HUES48 (cell line): ENCODE data around the gene TIGAR.

ENCODE experiments used
- H3K27ac ChIP-seq: one replicate; pipeline ENCODE4 v1.7.0; 2013; ENCODE audit warnings: low read depth, low read length, inconsistent platforms
- H3K27me3 ChIP-seq: 2 replicates; pipeline ENCODE4 v1.6.1; 2013; ENCODE audit warnings: mild to moderate bottlenecking, low read length; ENCODE audit not compliant: control insufficient read depth, insufficient read depth
- H3K36me3 ChIP-seq: 2 replicates; pipeline ENCODE4 v1.6.1; 2013; ENCODE audit warnings: low read length; ENCODE audit not compliant: control insufficient read depth, insufficient read depth
- H3K4me1 ChIP-seq: 2 replicates; pipeline ENCODE4 v1.6.1; 2013; ENCODE audit warnings: mild to moderate bottlenecking, low read length; ENCODE audit not compliant: control insufficient read depth, insufficient read depth
- H3K4me3 ChIP-seq: 2 replicates; pipeline ENCODE4 v1.5.1; 2013; ENCODE audit warnings: mild to moderate bottlenecking, low read depth, low read length
- H3K9ac ChIP-seq: 2 replicates; pipeline ENCODE4 v1.6.1; 2013; ENCODE audit warnings: mild to moderate bottlenecking, low read depth, low read length, moderate library complexity
- H3K9me3 ChIP-seq: 2 replicates; pipeline ENCODE4 v1.6.1; 2013; ENCODE audit warnings: low read length; ENCODE audit not compliant: control insufficient read depth, insufficient read depth

Gene TIGAR

DNA sequence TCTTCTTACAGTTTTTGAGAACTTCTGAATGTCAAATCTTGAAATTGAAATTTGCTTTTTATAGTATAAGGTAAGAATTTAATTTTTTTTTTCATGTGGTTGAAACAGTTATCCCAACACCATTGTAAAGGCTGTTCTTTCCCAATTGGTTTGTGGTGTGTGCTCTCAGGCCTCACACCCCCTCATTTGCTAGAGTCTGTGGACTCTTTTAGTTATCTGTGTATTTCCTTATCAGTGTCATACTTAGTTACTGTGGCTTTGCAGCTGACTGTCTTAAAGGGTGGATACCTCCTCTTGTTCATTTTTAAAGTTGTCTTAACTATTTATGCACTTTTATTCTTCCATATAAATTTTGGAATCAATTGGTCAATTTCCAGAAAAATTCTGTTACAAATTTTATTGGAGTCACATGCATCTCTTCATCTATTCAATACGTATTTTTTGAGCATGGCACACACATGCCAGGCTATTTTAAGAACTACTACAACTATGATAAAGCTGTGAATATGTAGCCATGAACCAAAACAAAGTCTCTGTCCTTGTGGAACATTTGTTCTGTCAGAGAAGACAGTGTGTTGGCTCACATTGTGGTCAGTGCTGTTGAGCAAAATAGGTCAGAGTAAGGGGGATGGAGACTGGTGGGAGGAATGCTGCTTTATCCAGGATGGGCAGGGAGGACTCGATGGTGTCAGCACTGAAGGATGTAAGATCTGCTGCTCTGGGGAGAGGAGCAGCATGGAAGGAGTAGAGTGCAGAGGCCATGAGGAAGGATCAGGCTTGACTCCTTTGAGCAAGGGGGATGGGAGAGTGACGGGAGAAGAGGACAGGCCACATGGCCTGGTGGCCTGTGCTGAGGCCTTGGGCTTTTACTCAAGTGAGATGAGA is 34.4 kb downstream of the TIGAR start:
- Histone ChIP-seq H3K36me3 (peaks cover 35% of the 10 kb centered on the region), H3K27ac (no peak overlapping the region), H3K9ac (no peak overlapping the region), H3K4me3 (no peak overlapping the region), H3K27me3 (no peaks in the 10 kb centered on the region), H3K9me3 (0 out of 2 replicates have a peak, but pooled peaks cover 5% of the 10 kb centered on the region), H3K4me1 (no peaks in the 10 kb centered on the region)

DNA sequence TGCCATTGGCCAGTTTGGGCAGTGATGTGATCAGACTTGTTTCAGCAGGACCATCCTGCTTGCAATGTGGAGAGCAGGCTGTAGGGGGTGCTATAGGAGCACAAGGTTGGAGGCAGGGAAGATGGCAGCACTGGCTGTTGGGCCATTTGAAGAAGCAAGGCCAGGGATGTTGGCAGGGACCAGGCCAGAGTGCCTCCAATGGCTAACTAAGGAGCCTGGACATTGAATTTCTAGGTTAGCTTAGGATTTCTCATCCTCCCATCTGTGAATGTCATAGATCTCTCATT is 35.0 kb downstream of the TIGAR start:
- Histone ChIP-seq H3K36me3 (peaks cover 31% of the 10 kb centered on the region), H3K27me3 (no peaks in the 10 kb centered on the region), H3K4me1 (no peaks in the 10 kb centered on the region), H3K27ac (no peak overlapping the region), H3K4me3 (no peak overlapping the region), H3K9me3 (0 out of 2 replicates have a peak, but pooled peaks cover 5% of the 10 kb centered on the region), H3K9ac (no peak overlapping the region)

DNA sequence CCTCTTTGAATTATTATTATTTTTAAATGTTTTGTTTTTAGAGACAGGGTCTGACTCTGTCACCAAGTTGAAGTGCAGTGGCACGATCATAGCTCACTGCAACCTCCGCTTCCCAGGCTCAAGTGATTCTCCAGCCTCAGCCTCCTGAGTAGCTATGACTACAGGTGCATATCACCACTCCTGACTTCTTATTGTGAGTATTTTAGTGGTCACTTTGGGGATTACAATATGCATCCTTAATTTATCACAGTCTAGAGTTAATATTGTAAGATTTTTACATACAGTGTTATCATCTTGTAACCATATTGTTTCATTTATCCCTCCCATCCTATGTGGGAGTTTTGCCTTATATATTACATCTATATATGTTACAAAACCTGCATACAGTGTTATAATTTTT is 45.1 kb downstream of the TIGAR start:
- Histone ChIP-seq H3K4me3 (no peak overlapping the region), H3K27ac (no peak overlapping the region), H3K9me3 (no peaks in the 10 kb centered on the region), H3K36me3 (no peaks in the 10 kb centered on the region), H3K27me3 (no peaks in the 10 kb centered on the region), H3K4me1 (no peaks in the 10 kb centered on the region), H3K9ac (no peak overlapping the region)

DNA sequence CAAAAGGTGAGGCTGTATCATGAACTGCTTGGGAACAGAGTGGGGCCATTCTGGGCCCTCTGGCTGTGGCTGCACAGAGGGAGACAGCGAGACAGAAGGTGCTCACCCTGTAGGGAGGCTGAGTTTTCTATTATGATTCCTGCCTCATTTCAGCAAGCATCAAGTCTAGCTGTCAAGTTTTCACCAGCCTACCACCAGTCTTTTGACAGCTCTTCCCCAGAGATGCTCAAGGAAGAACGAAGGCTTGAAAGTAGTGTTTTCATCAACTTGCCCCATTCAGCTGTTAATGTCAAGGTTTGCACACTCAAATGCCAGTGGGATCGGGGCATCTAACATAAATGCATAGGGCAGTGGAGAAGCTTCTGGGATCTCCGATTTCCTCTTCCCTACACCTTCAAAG is 48.5 kb downstream of the TIGAR start:
- Histone ChIP-seq H3K36me3 (no peaks in the 10 kb centered on the region), H3K27me3 (no peaks in the 10 kb centered on the region), H3K27ac (no peak overlapping the region), H3K4me3 (no peak overlapping the region), H3K9ac (no peak overlapping the region), H3K4me1 (no peaks in the 10 kb centered on the region), H3K9me3 (no peaks in the 10 kb centered on the region)

- H3K4me3 ChIP-seq, result no peak overlapping the region
- H3K36me3 ChIP-seq, result no peaks in the 10 kb centered on the region
- no peaks in the 10 kb centered on the region for H3K4me1 ChIP-seq
- H3K9me3 ChIP-seq, result no peaks in the 10 kb centered on the region
- no peak overlapping the region for H3K27ac ChIP-seq
- H3K9ac ChIP-seq, result no peak overlapping the region
- H3K27me3 ChIP-seq, result no peaks in the 10 kb centered on the region
These were observed 49.3 kb downstream of the TIGAR start for GRCh38 chr12:4370265-4370664.

- Histone ChIP-seq H3K4me1 (no peaks in the 10 kb centered on the region), H3K4me3 (no peak overlapping the region), H3K9me3 (no peaks in the 10 kb centered on the region), H3K27me3 (no peaks in the 10 kb centered on the region), H3K36me3 (no peaks in the 10 kb centered on the region), H3K9ac (no peak overlapping the region), H3K27ac (no peak overlapping the region)
These were observed 51.6 kb downstream of the TIGAR start for GRCh38 chr12:4372653-4373052.

GRCh38 chr12:4375449-4375848 is 54.4 kb downstream of the TIGAR start:
- no peak overlapping the region for H3K9ac ChIP-seq
- no peaks in the 10 kb centered on the region for H3K36me3 ChIP-seq
- H3K9me3 ChIP-seq, result no peaks in the 10 kb centered on the region
- H3K27ac ChIP-seq, result no peak overlapping the region
- H3K27me3 ChIP-seq, result no peaks in the 10 kb centered on the region
- peaks cover 3% of the 10 kb centered on the region; the same call in 1 of the 2 replicates for H3K4me1 ChIP-seq
- no peak overlapping the region for H3K4me3 ChIP-seq

GRCh38 chr12:4378772-4379171 is 57.8 kb downstream of the TIGAR start:
- Histone ChIP-seq H3K4me3 (no peak overlapping the region), H3K4me1 (peaks cover 3% of the 10 kb centered on the region; the same call in 1 of the 2 replicates), H3K27me3 (no peaks in the 10 kb centered on the region), H3K36me3 (no peaks in the 10 kb centered on the region), H3K9ac (no peak overlapping the region), H3K9me3 (no peaks in the 10 kb centered on the region), H3K27ac (no peak overlapping the region)

DNA sequence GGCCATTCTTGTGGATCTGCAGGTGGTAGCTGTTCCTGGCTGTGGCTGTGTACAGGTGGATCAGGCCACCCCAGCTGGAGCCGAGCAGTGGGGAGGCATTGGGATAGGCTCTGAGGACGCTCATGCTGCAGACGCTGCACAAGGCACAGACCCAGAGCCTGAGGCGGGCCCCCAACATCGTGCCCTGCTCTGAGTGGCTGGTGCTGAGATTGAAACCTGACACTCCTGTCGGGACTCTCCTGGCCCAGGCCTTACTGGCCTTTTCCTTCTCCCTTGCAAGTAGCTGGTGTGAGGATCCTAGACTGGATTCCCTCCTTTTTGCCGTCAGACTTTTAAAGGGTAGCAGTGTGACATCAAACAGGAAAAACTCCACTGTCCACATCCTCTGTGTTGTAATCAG is 58.4 kb downstream of the TIGAR start, which contains the start of gene FGF23:
FGF23 (minus strand) TSS at position 308 of the 400 bp plus-strand sequence; CDS start at position 178, 130 bp downstream.
- Histone ChIP-seq H3K27me3 (no peaks in the 10 kb centered on the region), H3K4me3 (0 out of 2 replicates have a peak within 1 kb of the TSS, but pooled peaks have one; percentile 18)

GRCh38 chr12:4380332-4380731 is 59.3 kb downstream of the TIGAR start:
- Histone ChIP-seq H3K27me3 (no peaks in the 10 kb centered on the region), H3K9ac (no peak overlapping the region)

More for the DNA sequence above, 58.4 kb downstream of the TIGAR start, which contains the start of gene FGF23:
- no peak within 1 kb of the TSS for H3K9ac ChIP-seq
- no peak within 1 kb of the TSS for H3K27ac ChIP-seq
- peaks cover 3% of the 10 kb centered on the region; the same call in 1 of the 2 replicates for H3K4me1 ChIP-seq
- no peaks in the 10 kb centered on the region for H3K36me3 ChIP-seq
- H3K9me3 ChIP-seq, result no peaks in the 10 kb centered on the region

GRCh38 chr12:4383304-4383865 is 62.4 kb downstream of the TIGAR start:
- Histone ChIP-seq H3K36me3 (no peaks in the 10 kb centered on the region), H3K9ac (no peak overlapping the region), H3K4me1 (peaks cover 3% of the 10 kb centered on the region; the same call in 1 of the 2 replicates), H3K9me3 (no peaks in the 10 kb centered on the region), H3K4me3 (no peak overlapping the region), H3K27me3 (no peaks in the 10 kb centered on the region), H3K27ac (no peak overlapping the region)

More at GRCh38 chr12:4380332-4380731, 59.3 kb downstream of the TIGAR start:
- H3K27ac ChIP-seq, result no peak overlapping the region
- H3K4me3 ChIP-seq, result no peak overlapping the region
- no peaks in the 10 kb centered on the region for H3K9me3 ChIP-seq
- peaks cover 3% of the 10 kb centered on the region; the same call in 1 of the 2 replicates for H3K4me1 ChIP-seq
- H3K36me3 ChIP-seq, result no peaks in the 10 kb centered on the region
